HG03432 (cell line): Measurements from ENCODE around the gene AMHR2.
"Not testable (repeated sequence)": the region's sequence is repeated elsewhere in the genome, so short reads cannot be mapped to it uniquely, and the experiment has no call there.

Source experiments
- ATAC-seq: cut with Tn5 transposase; IDR thresholded peaks from one replicate; pipeline ENCODE4 v1.9.1; 2021; ENCODE audit warnings: mild to moderate bottlenecking, moderate library complexity; ENCODE audit not compliant: unreplicated experiment

Gene AMHR2

GRCh38 chr12:53423597-53423996, at the start of gene AMHR2:
AMHR2 (plus strand) TSS chr12:53423855; CDS start chr12:53423935, 80 bp downstream.
- no peak for ATAC-seq

DNA sequence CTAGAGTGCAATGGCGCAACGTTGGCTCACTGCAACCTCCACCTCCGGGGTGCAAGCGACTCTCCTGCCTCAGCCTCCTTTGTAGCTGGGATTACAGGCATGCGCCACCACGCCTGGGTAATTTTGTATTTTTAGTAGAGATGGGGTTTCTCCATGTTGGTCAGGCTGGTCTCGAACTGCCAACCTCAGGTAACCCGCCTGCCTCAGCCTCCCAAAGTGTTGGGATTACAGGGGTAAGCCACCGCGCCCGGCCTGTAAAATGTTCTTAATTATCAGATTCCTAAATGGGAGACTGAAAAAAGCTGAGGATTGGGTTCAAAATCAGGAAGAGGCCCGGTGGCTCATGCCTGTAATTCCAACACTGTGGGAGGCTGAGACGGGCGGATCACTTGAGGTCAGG, 49.4 kb upstream of the AMHR2 start:
- not testable (repeated sequence) for ATAC-seq

GRCh38 chr12:53376747-53377146, 46.9 kb upstream of the AMHR2 start:
- ATAC-seq = no peak

GRCh38 chr12:53378222-53378621, 45.4 kb upstream of the AMHR2 start:
- no peak for ATAC-seq

DNA sequence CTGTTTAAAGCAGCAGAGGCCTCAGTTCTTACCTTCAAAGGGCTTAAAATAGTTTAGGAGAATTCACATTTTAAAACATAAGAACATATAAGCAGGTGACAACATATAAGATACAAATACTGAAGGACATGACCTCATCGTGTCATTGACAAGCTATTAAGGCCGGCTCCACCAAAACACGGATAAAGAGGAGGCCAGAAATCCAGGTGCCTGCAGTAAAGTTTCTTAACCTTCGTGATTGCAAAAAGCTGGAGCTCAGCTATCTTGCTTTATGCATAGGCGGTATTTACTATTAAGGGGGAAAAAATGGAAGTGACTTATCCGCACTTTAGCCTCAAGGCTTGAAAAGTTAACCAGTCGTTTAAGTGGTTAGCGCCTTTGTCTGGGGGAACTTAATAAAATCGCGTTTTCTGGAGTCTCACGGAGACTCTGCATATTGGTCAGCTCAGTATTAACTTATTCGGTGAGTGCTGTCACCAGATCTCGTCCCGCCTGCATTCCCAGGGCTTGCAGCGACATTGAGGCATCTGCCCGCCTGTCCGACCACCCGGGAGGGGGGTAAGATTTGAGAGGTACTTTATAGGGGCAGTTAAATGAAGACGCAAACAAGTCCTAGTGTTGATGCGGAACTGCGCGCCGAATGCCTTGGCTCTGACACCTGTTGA, 44.8 kb upstream of the AMHR2 start:
- no peak for ATAC-seq

- ATAC-seq = peak; percentile 71
Measured at GRCh38 chr12:53379389-53380103, 44.1 kb upstream of the AMHR2 start.

DNA sequence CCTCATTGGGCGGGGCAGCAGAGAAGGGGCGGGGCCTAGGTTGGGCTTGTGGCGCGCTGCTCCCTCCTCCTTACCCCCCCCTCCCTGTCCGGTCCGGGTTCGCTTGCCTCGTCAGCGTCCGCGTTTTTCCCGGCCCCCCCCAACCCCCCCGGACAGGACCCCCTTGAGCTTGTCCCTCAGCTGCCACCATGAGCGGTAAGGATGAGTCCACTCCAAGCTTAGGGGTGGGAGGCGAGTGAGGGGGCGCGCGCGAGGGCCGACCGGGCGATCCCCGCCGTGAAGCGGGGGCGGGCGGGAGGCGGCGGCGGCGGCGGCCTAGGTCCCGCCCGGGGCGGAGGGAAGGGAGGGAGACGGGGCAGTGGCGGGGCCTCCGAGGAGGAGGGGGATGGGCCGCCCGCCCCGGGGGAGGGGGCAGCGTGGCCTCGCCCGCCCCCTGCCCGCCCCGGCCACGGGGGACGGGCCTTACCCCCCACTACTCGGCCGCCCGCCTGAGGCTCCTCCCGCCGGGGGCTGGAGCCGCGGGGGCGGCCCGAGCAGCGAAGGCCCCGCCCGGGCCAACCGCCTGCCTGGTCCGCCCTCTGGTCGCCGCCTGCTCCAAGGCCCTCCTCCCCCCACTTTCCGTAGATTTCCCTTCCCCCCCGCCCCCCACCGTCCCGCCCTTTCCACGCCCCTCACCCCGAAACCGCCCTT, 43.4 kb upstream of the AMHR2 start, which contains the start of gene SP1:
TSS of gene SP1 (plus strand) at position 73 of the 690 bp plus-strand sequence. CDS start at position 189, 116 bp downstream.
- peak; percentile 53 for ATAC-seq

GRCh38 chr12:53380794-53381730, 42.6 kb upstream of the AMHR2 start:
- no peak for ATAC-seq

- no peak for ATAC-seq
Measured at GRCh38 chr12:53381731-53382630, 41.7 kb upstream of the AMHR2 start.

DNA sequence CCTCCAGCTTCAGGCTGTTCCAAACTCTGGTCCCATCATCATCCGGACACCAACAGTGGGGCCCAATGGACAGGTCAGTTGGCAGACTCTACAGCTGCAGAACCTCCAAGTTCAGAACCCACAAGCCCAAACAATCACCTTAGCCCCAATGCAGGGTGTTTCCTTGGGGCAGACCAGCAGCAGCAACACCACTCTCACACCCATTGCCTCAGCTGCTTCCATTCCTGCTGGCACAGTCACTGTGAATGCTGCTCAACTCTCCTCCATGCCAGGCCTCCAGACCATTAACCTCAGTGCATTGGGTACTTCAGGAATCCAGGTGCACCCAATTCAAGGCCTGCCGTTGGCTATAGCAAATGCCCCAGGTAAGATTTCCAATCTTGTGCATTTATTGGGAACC, 40.4 kb upstream of the AMHR2 start:
- no peak for ATAC-seq

GRCh38 chr12:53386381-53386780, 37.3 kb upstream of the AMHR2 start:
- ATAC-seq = not testable (repeated sequence)

- no peak for ATAC-seq
Measured at GRCh38 chr12:53388932-53389331, 34.7 kb upstream of the AMHR2 start.

GRCh38 chr12:53389702-53390101, 34.0 kb upstream of the AMHR2 start:
- no peak for ATAC-seq

DNA sequence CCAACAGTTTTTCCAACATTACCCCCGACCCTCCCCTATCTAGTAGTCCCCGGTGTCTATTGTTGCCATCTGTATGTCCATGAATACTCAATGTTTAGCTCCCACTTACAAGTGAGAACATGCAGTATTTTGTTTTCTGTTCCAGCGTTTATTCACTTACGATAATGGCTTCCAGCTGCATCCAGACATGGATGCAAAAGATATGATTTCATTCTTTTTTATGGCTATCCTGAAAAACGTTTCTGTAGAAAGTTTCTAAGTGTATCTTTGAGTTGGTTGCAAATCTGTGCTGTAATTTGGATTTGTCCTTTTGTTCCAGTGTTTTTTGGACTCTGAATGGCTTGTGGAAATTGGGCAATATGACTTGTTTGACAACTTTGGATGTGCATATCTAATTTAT, 31.9 kb upstream of the AMHR2 start:
- ATAC-seq = no peak

DNA sequence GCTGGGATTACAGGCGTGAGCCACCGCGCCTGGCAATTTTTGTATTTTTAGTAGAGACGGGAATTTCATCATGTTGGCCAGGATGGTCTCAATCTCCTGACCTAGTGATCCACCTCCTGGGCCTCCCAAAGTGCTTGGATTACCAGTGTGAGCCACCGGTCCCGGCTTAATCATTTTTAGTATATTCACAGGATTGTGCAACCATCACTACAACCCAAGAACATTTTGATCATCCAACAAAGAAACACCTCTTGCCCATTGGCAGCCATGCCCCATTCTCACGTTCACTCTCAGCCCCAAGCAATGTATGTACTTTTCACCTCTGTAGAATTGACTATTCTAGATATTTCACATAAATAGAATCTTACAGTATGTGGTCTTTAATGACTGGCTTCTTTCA, 23.8 kb upstream of the AMHR2 start:
- ATAC-seq = no peak

DNA sequence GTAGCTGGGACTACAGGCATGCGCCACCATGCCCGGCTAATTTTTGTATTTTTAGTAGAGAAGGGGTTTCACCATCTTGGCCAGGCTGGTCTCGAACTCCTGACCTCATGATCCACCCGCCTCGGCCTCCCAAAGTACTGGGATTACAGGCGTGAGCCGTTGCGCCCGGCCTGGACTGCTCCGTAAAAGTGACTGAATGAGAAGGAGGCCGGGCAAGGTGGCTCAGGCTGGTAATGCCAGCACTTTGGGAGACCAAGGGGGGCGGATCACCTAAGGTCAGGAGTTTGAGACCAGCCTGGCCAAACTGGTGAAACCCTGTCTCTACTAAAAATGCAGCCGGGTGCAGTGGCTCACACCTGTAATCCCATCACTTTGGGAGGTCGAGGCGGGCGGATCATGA, 21.3 kb upstream of the AMHR2 start:
- ATAC-seq = not testable (repeated sequence)

GRCh38 chr12:53402871-53403270, 20.8 kb upstream of the AMHR2 start:
- no peak for ATAC-seq

DNA sequence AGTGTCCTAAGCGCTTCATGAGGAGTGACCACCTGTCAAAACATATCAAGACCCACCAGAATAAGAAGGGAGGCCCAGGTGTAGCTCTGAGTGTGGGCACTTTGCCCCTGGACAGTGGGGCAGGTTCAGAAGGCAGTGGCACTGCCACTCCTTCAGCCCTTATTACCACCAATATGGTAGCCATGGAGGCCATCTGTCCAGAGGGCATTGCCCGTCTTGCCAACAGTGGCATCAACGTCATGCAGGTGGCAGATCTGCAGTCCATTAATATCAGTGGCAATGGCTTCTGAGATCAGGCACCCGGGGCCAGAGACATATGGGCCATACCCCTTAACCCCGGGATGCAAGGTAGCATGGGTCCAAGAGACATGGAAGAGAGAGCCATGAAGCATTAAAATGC, 12.7 kb upstream of the AMHR2 start:
- ATAC-seq = no peak

DNA sequence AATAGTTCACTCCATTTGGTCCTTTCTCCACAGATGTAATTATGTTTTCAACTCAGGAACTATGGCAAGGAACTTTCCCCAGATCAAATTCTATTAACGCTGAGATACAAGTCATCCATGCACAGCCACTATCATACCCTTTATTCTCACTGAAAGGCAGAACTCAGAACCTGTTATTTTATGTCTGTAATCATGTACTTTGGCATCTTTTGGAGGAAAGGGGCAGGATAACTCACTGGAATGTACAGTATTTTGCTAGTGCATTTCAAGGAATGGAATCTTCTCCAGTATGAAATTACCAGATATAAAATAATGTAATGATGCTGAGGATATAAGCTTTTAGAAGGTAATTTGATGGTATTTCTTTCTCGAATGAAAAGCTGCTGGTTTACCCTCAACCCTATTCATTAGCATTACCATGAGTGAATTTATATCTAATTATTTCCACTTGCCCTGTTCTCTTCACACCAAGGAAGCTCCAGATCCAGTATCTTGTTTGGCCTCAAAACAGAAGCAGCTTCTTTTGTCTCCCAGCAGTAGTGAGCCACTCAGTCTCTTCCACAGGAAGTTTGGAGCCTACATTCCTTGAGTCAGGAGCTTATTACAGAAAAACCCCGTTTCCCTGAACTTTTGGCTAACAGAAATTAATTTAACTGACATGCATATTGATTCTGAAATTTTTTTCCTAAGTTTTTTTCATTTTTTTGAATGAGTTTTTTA, 10.0 kb upstream of the AMHR2 start:
- ATAC-seq = no peak
